DMS114 treated with DMSO at 0.1 percent for 48 hours (cell line): ENCODE measurements around the gene CACNA1G.

Experiments used
- DNase-seq: peaks from one replicate; lab custom pipeline; 2025; ENCODE audit not compliant: unreplicated experiment; lab: John Stamatoyannopoulos, UW

Gene CACNA1G

GRCh38 chr17:50547035-50547735 is 13.3 kb upstream of the CACNA1G start, which contains the start of gene SPATA20:
SPATA20 (plus strand) TSS chr17:50547174; CDS start chr17:50547209, 35 bp downstream.
- peak; percentile 70 for DNase-seq

DNA sequence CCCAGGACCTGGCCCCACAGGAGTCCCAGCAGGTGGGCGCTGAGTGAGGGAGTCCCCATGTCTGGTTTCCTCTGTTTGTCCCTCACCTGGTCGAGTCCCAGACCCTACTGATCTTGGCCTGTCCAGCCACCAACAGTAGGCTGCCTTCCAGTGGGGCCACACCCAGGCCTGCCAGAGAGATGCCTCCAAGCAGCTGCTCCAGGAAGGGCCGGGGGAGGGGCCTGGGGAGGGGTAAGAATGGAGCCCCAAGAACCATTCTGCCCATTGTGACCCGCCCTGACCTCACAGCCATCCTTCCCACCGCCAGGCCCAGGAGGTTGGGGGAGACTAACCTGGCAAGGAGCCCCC is 12.8 kb upstream of the CACNA1G start:
- no peak for DNase-seq

DNA sequence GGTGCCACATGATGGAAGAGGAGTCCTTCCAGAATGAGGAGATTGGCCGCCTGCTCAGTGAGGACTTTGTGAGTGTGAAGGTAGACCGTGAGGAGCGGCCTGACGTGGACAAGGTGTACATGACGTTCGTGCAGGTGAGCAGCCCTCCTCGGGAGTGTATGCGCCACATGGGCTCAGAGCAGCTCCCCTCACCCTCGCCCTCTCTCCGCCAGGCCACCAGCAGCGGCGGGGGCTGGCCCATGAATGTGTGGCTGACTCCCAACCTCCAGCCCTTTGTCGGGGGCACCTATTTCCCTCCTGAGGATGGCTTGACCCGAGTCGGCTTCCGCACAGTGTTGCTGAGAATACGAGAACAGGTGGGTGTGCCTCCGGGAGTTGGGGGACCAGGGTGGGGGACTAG is 11.7 kb upstream of the CACNA1G start:
- DNase-seq, result no peak

DNA sequence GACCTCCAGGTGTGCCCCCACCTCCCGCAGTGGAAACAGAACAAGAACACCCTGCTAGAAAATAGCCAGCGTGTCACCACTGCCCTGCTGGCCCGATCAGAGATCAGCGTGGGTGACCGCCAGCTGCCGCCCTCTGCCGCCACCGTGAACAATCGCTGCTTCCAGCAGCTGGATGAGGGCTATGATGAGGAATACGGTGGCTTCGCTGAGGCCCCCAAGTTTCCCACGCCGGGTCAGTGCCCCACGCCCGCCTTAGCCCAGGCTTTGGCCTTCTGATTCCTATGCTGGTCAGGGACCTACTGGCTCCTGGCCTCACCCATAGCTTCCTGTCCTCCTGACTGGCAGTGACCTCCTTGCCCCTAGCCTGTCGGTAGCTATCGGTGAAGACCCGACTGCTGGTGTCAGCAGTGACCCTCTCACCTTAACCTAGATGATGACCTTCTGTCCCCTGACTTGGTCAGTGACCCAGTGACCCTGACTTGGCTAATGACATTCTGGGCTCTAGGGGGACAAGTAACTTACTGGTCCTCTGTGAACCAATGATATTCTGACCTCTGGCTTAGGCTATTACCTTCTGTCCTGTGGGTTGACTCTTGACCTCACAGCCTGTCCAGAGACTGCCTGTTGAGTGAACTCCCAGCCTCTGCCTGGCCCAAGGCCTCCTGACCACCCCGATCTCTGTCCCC is 11.1 kb upstream of the CACNA1G start:
- DNase-seq, result no peak

GRCh38 chr17:50549969-50550368 is 10.5 kb upstream of the CACNA1G start:
- DNase-seq, result no peak

DNA sequence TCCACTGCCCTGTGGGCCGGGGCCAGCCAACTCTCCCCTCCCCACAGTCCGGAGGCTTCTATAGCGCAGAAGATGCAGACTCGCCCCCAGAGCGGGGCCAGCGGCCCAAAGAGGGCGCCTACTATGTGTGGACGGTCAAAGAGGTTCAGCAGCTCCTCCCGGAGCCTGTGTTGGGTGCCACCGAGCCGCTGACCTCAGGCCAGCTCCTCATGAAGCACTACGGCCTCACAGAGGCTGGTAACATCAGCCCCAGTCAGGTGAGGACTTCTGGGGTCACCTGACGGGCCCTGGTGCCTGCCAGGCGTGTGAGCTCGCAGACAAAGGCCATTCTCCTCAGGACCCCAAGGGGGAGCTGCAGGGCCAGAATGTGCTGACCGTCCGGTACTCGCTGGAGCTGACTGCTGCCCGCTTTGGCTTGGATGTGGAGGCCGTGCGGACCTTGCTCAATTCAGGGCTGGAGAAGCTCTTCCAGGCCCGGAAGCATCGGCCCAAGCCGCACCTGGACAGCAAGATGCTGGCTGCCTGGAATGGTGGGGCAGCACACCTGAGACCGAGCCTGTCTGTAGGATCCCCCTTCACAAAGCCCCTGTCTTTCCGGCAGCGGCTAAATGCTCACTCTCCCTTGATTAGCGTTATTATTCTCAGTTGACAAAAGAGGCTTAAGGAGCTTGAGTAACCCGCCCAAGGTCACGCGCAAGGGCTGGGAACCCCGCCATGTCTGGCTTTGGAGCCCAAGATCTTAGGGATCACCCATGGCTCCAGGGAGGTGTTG is 9.7 kb upstream of the CACNA1G start:
- DNase-seq, result peak; percentile 67

- DNase-seq, result no peak
Measured at GRCh38 chr17:50551433-50551815, 9.1 kb upstream of the CACNA1G start.

- DNase-seq, result no peak
Measured at GRCh38 chr17:50551884-50552283, 8.6 kb upstream of the CACNA1G start.

GRCh38 chr17:50554201-50554600 is 6.3 kb upstream of the CACNA1G start:
- DNase-seq, result no peak

- DNase-seq, result no peak
Measured at GRCh38 chr17:50556803-50557202, 3.7 kb upstream of the CACNA1G start.

- no peak for DNase-seq
Measured at GRCh38 chr17:50557630-50558029, 2.9 kb upstream of the CACNA1G start.

DNA sequence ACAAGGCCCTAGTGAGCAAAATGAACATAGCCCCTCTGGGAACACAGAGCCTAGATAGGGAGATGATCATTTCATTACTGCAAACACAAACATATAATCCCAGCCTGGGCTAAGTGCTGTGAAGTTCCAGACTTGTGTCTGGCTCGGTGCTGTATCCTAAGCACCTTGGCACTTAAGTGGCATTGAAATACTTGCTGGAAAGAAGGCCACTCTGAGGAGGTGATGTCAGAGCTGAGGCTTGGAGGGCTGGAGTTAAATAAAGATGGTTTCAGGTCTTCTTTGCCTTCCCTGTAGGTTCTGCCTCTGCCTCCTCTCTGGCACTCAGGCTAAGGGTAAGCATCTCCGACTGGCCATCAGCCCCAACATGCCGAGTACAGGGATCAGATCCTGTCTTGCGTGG is 2.4 kb upstream of the CACNA1G start:
- no peak for DNase-seq

GRCh38 chr17:50558581-50558940 is 2.0 kb upstream of the CACNA1G start:
- DNase-seq, result no peak

GRCh38 chr17:50558941-50559614 is 1.4 kb upstream of the CACNA1G start:
- no peak for DNase-seq

DNA sequence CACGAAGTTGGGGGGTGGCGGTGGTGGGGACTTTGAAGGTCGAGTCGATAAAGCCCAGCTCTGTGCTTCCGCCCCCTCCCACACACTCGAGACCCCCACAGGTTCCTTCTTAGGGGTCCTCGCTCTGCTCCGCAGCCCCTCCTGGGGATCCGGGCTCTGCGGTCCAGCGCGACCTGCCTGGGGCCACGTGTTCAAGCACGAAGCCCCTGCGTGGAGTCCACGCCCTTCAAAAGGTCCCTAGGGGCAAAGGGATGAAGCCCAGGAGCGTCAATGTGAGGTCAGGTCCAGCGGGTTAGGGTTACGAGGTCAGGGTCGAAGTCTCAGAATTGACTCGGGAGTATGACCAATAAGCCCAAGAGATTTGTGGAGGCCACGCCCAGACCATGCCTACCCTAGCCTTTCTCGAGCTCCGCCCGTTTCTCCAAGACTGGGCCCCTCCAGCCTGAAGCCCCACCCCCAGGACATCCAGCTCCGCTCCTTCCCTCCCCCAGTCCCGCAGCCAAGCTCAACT is 786 bp upstream of the CACNA1G start:
- DNase-seq, result peak; percentile 56

DNA sequence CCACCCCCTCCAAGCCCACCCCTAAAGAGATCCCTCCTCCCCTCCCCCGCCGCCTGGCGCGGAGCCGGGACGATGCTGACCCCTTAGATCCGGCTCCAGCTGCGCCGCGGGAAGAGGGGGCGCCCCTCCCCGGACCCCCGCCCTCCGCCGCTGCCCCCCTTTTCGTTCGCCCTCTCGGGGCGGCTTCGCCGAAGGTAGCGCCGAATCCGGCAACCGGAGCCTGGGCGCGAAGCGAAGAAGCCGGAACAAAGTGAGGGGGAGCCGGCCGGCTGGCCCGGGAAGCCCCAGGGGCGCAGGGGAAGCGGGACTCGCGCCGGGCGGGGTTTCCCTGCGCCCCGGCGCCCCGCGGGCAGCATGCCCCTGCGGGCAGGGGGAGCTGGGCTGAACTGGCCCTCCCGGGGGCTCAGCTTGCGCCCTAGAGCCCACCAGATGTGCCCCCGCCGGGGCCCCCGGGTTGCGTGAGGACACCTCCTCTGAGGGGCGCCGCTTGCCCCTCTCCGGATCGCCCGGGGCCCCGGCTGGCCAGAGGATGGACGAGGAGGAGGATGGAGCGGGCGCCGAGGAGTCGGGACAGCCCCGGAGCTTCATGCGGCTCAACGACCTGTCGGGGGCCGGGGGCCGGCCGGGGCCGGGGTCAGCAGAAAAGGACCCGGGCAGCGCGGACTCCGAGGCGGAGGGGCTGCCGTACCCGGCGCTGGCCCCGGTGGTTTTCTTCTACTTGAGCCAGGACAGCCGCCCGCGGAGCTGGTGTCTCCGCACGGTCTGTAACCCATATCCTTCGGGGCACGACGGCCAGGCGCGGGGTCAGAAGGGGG is 623 bp downstream of the CACNA1G start:
- no peak for DNase-seq

DNA sequence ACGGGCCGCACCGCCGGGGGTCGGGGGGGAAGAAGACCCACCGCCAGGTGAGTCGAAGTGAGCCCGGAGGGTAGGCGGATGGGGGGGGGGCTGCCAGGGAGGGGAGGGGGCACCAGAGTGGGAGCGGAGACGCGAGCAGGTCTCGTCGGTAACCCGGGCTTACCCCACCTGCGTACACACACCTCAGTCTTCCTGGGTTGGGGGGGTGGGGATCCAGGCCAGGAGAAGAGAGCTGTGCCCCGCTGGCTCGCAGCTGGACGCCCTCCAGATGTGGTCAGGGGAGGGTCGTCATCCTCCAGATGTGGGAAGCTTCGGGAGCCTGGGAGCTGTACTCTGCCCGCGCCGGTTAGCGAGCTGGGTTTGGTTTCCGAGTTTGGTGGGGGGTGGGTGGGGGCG is 1.2 kb downstream of the CACNA1G start:
- DNase-seq, result no peak

DNA sequence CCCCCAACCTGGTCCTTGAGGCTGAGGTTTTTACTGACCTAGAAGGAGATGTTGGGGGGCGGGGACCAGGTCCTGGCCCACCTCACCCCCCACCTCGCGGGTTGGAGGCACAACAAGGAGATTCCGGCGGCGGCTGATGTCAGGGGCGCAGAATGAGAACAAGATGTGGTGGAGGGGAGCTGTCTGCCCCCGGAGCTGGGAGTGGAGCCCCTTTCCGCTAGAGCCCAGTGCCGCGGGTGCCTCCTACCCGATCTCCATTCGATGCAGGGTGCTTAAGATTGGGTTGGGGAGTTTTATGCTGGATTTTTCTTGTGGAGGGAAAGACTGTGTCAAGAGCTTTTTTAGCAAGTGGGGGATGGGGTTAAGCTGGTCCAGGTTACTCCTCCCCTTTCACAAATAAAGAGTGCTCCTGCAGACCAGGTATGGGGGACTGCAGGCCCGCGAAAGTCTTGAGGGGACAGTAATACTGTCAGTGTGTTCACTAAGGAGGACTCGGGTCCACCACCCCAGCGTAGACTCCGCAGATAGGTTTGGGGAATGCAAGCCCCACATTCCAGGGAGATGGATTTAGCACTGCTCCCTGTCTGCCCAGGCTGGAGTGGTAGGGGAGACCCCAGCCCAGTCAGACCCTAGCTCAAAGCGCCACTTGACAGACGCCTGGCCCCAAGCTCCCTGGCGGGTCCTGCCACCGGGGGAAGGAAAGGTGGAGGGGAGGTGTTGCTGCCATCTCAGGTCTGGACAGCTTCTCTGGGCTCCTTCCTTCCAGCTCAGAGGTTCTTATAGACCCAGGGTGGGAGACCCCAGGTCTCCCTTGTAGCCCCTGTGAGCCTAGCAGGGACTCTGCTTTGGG is 2.0 kb downstream of the CACNA1G start:
- no peak for DNase-seq

- no peak for DNase-seq
Measured at GRCh38 chr17:50563092-50563511, 2.6 kb downstream of the CACNA1G start.

DNA sequence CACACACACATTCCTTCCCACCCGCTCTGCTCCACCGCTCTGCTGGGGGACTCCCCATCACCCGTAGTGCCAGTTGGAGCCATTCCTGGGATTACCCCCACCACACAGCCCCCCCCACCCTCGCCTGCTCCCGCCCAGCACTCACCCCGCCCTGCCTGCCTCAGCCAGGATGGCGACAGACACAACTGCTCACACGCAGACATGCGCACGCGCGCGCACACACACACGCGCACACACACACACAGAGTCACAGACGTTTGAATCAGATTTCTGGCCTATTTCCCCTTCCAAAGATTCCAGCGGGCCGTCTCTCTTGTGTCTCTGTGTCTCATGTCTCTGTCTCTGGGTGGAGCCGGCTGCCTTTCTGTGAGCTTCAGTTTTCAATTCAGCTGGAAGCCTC is 4.4 kb downstream of the CACNA1G start:
- no peak for DNase-seq
